ENCODE data around the gene NCBP1. TPM values are rescaled to one million over a fixed set of nuclear protein-coding genes. Genes with fewer than 3 reads are reported as not detected.

Gene NCBP1
- total RNA-seq, 2 experiments from 2014 or later, result 37.6 to 41.7 TPM

DNA sequence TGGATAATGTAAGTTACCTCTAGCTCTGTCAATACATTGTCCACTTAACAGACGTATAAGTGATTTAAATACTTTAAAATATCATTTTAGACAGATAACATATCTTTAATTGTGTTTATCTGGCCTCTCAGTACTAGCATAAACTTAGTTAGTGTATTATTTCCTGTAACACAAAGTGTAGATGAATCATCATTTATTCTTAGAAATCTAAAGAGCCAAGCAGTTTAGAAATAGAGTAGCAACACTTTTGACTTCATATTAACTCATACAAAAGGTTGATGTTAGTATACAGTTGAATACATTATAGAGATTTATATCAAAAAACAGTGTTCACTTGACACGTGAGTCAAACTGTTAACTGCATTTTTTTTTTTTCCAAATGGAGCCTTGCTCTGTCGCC lies 18.0 kb downstream of the NCBP1 start:
- POLR2A ChIA-PET, result no interaction called here
- intact Hi-C loops (cut with micrococcal nuclease), result no loop called here
- H3K27ac Mint-ChIP-seq, result peak overlapping the region; percentile 72
- peaks cover 54% of the 10 kb centered on the region for H3K36me3 Mint-ChIP-seq (ENCODE audit: low read depth)
- H3K4me3 Mint-ChIP-seq, result no peak overlapping the region
- TF ChIP-seq, protein P1, sequence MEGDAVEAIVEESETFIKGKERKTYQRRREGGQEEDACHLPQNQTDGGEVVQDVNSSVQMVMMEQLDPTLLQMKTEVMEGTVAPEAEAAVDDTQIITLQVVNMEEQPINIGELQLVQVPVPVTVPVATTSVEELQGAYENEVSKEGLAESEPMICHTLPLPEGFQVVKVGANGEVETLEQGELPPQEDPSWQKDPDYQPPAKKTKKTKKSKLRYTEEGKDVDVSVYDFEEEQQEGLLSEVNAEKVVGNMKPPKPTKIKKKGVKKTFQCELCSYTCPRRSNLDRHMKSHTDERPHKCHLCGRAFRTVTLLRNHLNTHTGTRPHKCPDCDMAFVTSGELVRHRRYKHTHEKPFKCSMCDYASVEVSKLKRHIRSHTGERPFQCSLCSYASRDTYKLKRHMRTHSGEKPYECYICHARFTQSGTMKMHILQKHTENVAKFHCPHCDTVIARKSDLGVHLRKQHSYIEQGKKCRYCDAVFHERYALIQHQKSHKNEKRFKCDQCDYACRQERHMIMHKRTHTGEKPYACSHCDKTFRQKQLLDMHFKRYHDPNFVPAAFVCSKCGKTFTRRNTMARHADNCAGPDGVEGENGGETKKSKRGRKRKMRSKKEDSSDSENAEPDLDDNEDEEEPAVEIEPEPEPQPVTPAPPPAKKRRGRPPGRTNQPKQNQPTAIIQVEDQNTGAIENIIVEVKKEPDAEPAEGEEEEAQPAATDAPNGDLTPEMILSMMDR (IDR thresholded peaks at IDR 0.05), result no peak
- no peaks in the 10 kb centered on the region for H3K27me3 Mint-ChIP-seq
- peaks cover 4% of the 10 kb centered on the region for H3K4me1 Mint-ChIP-seq (ENCODE audit: low read depth)
- no peaks in the 10 kb centered on the region for H3K9me3 Mint-ChIP-seq
- CTCF ChIA-PET, result interaction anchor here (1.0 kb wide), 1 partner anchor 12 kb away, joined by 3 read pairs; no protein-coding TSS in a partner anchor
- peak; percentile 37 for ATAC-seq
- no peak for DNase-seq

GRCh38 chr9:97658707-97659106 lies 25.1 kb downstream of the NCBP1 start:
- POLR2A ChIA-PET, result no interaction called here
- no peak overlapping the region for H3K4me3 Mint-ChIP-seq

GRCh38 chr9:97659771-97660170 lies 26.1 kb downstream of the NCBP1 start:
- no peaks in the 10 kb centered on the region for H3K9me3 Mint-ChIP-seq
- peaks cover 64% of the 10 kb centered on the region for H3K36me3 Mint-ChIP-seq (ENCODE audit: low read depth)
- ChIA-PET POLR2A (interaction anchor here (0.8 to 2.0 kb wide), 2 partner anchors 21 to 26 kb away, joined by 3 to 8 read pairs; partner anchors contain the start of genes NCBP1 and TSTD2), CTCF (interaction anchor here (1.0 to 1.6 kb wide), 2 partner anchors 17 to 19 kb away, joined by 4 to 5 read pairs; no protein-coding TSS in a partner anchor)
- peaks cover 4% of the 10 kb centered on the region for H3K4me1 Mint-ChIP-seq (ENCODE audit: low read depth)
- TF ChIP-seq, protein P1 (IDR thresholded peaks at IDR 0.05), result no peak
- no peak for DNase-seq
- ATAC-seq, result no peak
- no peak overlapping the region for H3K4me3 Mint-ChIP-seq
- intact Hi-C loops (cut with micrococcal nuclease), result no loop called here
- peak overlapping the region; percentile 29 for H3K27ac Mint-ChIP-seq
- H3K27me3 Mint-ChIP-seq, result no peaks in the 10 kb centered on the region

More at GRCh38 chr9:97658707-97659106, 25.1 kb downstream of the NCBP1 start:
- TF ChIP-seq, protein P1 (IDR thresholded peaks at IDR 0.05), result no peak
- no peaks in the 10 kb centered on the region for H3K4me1 Mint-ChIP-seq (ENCODE audit: low read depth)
- H3K27ac Mint-ChIP-seq, result no peak overlapping the region
- ATAC-seq, result no peak
- CTCF ChIA-PET, result no interaction called here
- H3K27me3 Mint-ChIP-seq, result no peaks in the 10 kb centered on the region
- H3K9me3 Mint-ChIP-seq, result no peaks in the 10 kb centered on the region
- H3K36me3 Mint-ChIP-seq (ENCODE audit: low read depth), result peaks cover 64% of the 10 kb centered on the region
- DNase-seq, result no peak
- intact Hi-C loops (cut with micrococcal nuclease), result no loop called here

DNA sequence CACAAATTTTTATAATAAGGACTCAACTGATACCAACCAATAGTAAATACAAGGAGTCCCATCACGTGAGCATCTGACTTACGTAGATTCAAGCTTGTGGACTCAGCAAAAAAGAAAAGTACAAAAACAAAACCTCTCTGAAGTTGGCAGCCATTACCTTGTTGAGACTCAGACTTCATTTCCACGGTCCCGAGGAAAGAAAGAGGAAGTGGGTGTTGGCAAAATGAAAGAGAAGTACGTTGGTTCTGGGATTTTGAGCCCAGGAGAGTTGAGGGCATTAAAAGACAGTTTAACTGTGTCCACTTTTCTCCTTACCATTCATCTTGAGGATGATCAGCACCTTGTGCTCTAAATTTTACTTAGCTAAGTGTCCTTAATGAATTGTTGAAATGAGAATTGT lies 26.7 kb downstream of the NCBP1 start:
- no peaks in the 10 kb centered on the region for H3K27me3 Mint-ChIP-seq
- H3K4me1 Mint-ChIP-seq (ENCODE audit: low read depth), result peaks cover 10% of the 10 kb centered on the region
- ATAC-seq (no peak), DNase-seq (no peak)
- H3K9me3 Mint-ChIP-seq, result no peaks in the 10 kb centered on the region
- peak overlapping the region; percentile 29 for H3K27ac Mint-ChIP-seq
- TF ChIP-seq, protein P1 (IDR thresholded peaks at IDR 0.05), result no peak
- H3K4me3 Mint-ChIP-seq, result no peak overlapping the region
- intact Hi-C loops (cut with micrococcal nuclease), result no loop called here
- H3K36me3 Mint-ChIP-seq (ENCODE audit: low read depth), result peaks cover 65% of the 10 kb centered on the region
- ChIA-PET POLR2A (interaction anchor here (0.6 to 2.0 kb wide), 3 partner anchors 21 to 29 kb away, joined by 3 to 8 read pairs (median 3); partner anchors contain the start of genes NCBP1 and TSTD2), CTCF (interaction anchor here (1.0 to 1.6 kb wide), 2 partner anchors 18 to 44 kb away, joined by 3 to 5 read pairs; no protein-coding TSS in a partner anchor)

- no peak for DNase-seq
- Mint-ChIP-seq H3K27me3 (no peaks in the 10 kb centered on the region), H3K27ac (no peak overlapping the region), H3K36me3 (ENCODE audit: low read depth) (peaks cover 64% of the 10 kb centered on the region), H3K4me1 (ENCODE audit: low read depth) (peaks cover 15% of the 10 kb centered on the region), H3K9me3 (no peaks in the 10 kb centered on the region), H3K4me3 (no peak overlapping the region)
- intact Hi-C loops (cut with micrococcal nuclease), result no loop called here
- ATAC-seq, result no peak
- ChIA-PET POLR2A (interaction anchor here (0.6 to 2.0 kb wide), 2 partner anchors 27 to 28 kb away, joined by 3 to 8 read pairs; partner anchors contain the start of genes NCBP1 and TSTD2), CTCF (interaction anchor here (1.0 to 1.6 kb wide), 2 partner anchors 18 to 45 kb away, joined by 3 to 5 read pairs; no protein-coding TSS in a partner anchor)
- TF ChIP-seq, protein P1 (IDR thresholded peaks at IDR 0.05), result no peak
These were observed 27.2 kb downstream of the NCBP1 start for GRCh38 chr9:97660847-97661246.
